ENCODE results near the gene ZNF236. TPM values are rescaled to one million over a fixed set of nuclear protein-coding genes. Genes with fewer than 3 reads are reported as not detected.
A peak's percentile ranks its signal among the peaks of the same experiment; 100 is the strongest.
"Not testable (repeated sequence)": the region's sequence is repeated elsewhere in the genome, so short reads cannot be mapped to it uniquely, and the experiment has no call there.

ZNF236 gene
- total RNA-seq, 1 donor from 2014 or later = 27.4 TPM

DNA sequence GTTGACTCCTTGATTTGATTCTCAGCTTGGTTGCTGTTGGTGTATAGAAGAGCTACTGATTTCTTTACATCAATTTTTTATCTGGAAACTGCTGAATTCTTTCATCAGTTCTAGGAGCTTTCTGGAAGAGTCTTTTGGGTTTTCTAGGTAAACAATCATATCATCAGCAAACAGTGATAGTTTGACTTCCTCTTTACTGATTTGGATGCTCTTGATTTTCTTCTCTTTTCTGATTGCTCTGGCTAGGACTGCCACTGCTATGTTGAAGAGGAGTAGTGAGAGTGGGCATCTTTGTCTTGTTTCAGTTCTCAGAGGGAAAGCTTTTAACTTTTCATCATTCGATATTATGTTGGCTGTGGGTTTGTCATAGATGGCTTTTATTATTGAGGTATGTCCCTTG is 140.5 kb downstream of the ZNF236 start:
- Mint-ChIP-seq H3K4me3 (peak overlapping the region; percentile 45), H3K36me3 (ENCODE audit: low read depth) (peaks cover 55% of the 10 kb centered on the region), H3K27me3 (no peaks in the 10 kb centered on the region), H3K9me3 (no peaks in the 10 kb centered on the region), H3K27ac (no peak overlapping the region), H3K4me1 (no peaks in the 10 kb centered on the region)
- ChIA-PET CTCF (interaction anchor here (0.6 to 9.9 kb wide), 5 partner anchors 20 to 99 kb away, joined by 3 to 94 read pairs (median 5); no protein-coding TSS in a partner anchor), POLR2A (interaction anchor here (0.9 to 5.8 kb wide), 5 partner anchors 10 to 92 kb away, joined by 3 to 104 read pairs (median 4); no protein-coding TSS in a partner anchor)
- TF ChIP-seq, protein P1, sequence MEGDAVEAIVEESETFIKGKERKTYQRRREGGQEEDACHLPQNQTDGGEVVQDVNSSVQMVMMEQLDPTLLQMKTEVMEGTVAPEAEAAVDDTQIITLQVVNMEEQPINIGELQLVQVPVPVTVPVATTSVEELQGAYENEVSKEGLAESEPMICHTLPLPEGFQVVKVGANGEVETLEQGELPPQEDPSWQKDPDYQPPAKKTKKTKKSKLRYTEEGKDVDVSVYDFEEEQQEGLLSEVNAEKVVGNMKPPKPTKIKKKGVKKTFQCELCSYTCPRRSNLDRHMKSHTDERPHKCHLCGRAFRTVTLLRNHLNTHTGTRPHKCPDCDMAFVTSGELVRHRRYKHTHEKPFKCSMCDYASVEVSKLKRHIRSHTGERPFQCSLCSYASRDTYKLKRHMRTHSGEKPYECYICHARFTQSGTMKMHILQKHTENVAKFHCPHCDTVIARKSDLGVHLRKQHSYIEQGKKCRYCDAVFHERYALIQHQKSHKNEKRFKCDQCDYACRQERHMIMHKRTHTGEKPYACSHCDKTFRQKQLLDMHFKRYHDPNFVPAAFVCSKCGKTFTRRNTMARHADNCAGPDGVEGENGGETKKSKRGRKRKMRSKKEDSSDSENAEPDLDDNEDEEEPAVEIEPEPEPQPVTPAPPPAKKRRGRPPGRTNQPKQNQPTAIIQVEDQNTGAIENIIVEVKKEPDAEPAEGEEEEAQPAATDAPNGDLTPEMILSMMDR (IDR thresholded peaks at IDR 0.05) = no peak
- ATAC-seq (ENCODE audit: low read depth) (no peak), DNase-seq (no peak)
- intact Hi-C loops (cut with micrococcal nuclease) = loop anchor here (5.0 kb wide), 1 partner anchor 141 kb away; the partner anchor contains the start of gene ZNF236

DNA sequence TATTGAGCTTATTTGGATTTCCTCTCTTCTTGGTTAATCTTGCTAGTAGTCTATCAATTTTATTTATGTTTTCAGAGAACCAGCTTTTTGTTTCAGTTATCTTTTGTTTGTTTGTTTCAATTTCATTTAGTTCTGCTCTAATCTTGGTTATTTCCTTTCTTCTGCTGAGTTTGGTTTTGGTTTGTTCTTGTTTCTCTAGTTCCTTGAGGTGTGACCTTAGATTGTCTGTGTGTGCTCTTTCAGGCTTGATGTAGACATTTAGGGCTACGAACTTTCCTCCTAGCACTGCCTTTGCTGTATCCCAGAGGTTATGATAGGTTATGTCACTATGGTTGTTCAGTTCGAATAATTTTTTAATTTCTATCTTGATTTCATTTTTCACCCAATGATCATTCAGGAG is 141.6 kb downstream of the ZNF236 start:
- TF ChIP-seq, protein P1 (IDR thresholded peaks at IDR 0.05) = no peak
- ChIA-PET POLR2A (interaction anchor here (0.9 to 5.8 kb wide), 4 partner anchors 11 to 91 kb away, joined by 3 to 104 read pairs (median 4); no protein-coding TSS in a partner anchor), CTCF (interaction anchor here (1.2 to 9.9 kb wide), 3 partner anchors 18 to 138 kb away, joined by 3 to 94 read pairs (median 24); no protein-coding TSS in a partner anchor)
- intact Hi-C loops (cut with micrococcal nuclease) = loop anchor here (5.0 kb wide), 1 partner anchor 142 kb away; the partner anchor contains the start of gene ZNF236
- no peaks in the 10 kb centered on the region for H3K27me3 Mint-ChIP-seq
- no peak overlapping the region for H3K27ac Mint-ChIP-seq
- H3K9me3 Mint-ChIP-seq = no peaks in the 10 kb centered on the region
- H3K4me3 Mint-ChIP-seq = peak overlapping the region; percentile 45
- H3K4me1 Mint-ChIP-seq = no peaks in the 10 kb centered on the region
- no peak for DNase-seq
- no peak for ATAC-seq (ENCODE audit: low read depth)
- peaks cover 53% of the 10 kb centered on the region for H3K36me3 Mint-ChIP-seq (ENCODE audit: low read depth)

DNA sequence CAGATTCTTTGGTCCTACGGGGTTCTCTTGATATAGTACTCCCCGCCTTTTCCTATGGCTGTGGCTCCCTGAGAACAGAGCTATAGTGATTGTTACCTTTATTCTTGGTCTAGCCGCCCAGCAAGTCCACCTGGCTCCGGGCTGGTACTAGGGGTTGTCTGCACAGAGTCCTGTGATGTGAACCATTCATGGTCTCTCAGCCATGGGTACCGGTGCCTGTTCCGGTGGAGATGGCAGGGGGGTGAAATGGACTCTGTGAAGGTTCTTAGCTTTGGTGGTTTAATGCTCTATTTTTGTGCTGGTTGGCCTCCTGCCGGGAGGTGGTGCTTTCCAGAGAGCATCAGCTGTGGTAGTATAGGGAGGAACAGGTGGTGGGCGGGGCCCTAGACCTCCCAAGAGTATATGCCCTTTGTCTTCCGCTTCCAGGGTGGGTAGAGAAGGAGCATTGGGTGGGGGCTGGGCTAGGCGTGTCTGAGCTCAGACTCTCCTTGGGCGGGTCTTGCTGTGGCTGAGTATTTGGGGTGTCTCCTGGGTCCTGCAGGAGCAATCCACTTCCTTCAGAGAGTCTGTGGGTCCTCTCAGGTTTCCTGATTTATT is 143.3 kb downstream of the ZNF236 start:
- H3K4me3 Mint-ChIP-seq, H3K27me3 Mint-ChIP-seq, H3K27ac Mint-ChIP-seq, H3K4me1 Mint-ChIP-seq, H3K9me3 Mint-ChIP-seq: not testable (repeated sequence)
- H3K36me3 Mint-ChIP-seq (ENCODE audit: low read depth) = peaks cover 40% of the 10 kb centered on the region
- CTCF ChIA-PET = interaction anchor here (0.6 to 9.9 kb wide), 6 partner anchors 12 to 44 kb away, joined by 3 to 94 read pairs (median 4); no protein-coding TSS in a partner anchor
- DNase-seq = peak; percentile 68
- ATAC-seq (ENCODE audit: low read depth) = peak; percentile 88
- intact Hi-C loops (cut with micrococcal nuclease) = loop anchor here (1.0 kb wide), 2 partner anchors 18 to 89 kb away; no protein-coding TSS in a partner anchor
- POLR2A ChIA-PET = interaction anchor here (0.7 to 5.8 kb wide), 5 partner anchors 8 to 176 kb away, joined by 3 to 104 read pairs (median 4); no protein-coding TSS in a partner anchor

DNA sequence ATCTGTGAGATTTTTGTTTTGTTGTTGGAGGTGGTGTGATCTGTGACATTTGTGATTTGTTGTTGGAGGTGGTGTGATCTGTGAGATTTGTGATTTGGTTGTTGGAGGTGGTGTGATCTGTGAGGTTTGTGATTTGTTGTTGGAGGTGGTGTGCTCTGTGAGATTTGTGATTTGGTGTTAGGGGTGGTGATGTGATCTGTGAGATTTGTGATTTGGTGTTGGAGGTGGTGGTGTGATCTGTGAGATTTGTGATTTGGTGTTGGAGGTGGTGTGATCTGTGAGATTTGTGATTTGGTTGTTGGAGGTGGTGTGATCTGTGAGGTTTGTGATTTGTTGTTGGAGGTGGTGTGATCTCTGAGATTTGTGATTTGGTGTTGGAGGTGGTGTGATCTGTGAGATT is 144.9 kb downstream of the ZNF236 start:
- H3K4me3 Mint-ChIP-seq; H3K27ac Mint-ChIP-seq; intact Hi-C loops (cut with micrococcal nuclease); H3K27me3 Mint-ChIP-seq; DNase-seq; ATAC-seq (ENCODE audit: low read depth); H3K9me3 Mint-ChIP-seq: not testable (repeated sequence)
- H3K4me1 Mint-ChIP-seq = peaks cover 10% of the 10 kb centered on the region
- CTCF ChIA-PET = interaction anchor here (1.2 kb wide), 1 partner anchor 17 kb away, joined by 3 read pairs; no protein-coding TSS in a partner anchor
- H3K36me3 Mint-ChIP-seq (ENCODE audit: low read depth) = peaks cover 26% of the 10 kb centered on the region
- POLR2A ChIA-PET = interaction anchor here (0.8 to 1.6 kb wide), 3 partner anchors 9 to 13 kb away, joined by 3 to 14 read pairs (median 3); no protein-coding TSS in a partner anchor

DNA sequence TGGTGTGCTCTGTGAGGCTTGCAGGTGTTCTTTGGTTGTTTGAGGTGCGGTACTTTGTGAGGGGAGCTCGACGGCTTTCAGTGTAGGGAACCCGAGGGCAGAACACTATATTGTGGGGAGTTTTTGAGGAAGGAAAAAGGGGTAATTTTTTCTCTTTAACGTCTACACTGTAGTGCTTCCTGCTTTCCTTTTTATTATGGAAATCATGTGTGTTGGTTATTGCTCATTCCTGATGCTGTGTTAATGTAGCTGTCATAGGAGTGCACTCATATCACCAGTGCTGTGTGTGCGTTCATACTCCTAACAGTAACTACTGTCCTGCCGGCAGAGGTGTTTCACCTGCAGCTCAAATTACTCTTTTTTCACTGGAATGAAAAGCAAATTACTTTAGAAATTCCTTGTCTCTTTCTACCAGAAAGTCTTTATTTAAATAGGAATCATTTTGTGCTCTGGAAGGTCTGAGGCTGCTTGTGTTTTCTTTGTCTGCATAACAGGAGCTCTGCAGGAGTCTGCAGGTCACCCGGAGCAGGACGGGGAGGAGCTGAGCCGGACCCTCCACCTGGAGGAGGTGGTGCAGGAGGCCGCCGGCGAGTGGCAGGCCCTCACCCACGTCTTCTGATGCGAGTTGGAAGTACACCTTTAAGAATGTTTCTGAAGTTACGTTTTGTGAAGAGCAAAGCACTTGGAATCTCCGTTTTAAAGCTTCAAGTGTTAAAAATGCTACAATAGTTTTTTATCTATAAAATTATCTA is 145.5 kb downstream of the ZNF236 start:
- no peak overlapping the region for H3K4me3 Mint-ChIP-seq
- H3K9me3 Mint-ChIP-seq = no peaks in the 10 kb centered on the region
- POLR2A ChIA-PET = interaction anchor here (0.8 to 1.6 kb wide), 3 partner anchors 9 to 157 kb away, joined by 3 to 14 read pairs (median 3); no protein-coding TSS in a partner anchor
- peaks cover 21% of the 10 kb centered on the region for H3K36me3 Mint-ChIP-seq (ENCODE audit: low read depth)
- CTCF ChIA-PET = interaction anchor here (0.7 to 1.2 kb wide), 2 partner anchors 15 to 17 kb away, joined by 3 read pairs; no protein-coding TSS in a partner anchor
- ATAC-seq (ENCODE audit: low read depth) (no peak), DNase-seq (no peak)
- no peak overlapping the region for H3K27ac Mint-ChIP-seq
- intact Hi-C loops (cut with micrococcal nuclease) = no loop called here
- no peaks in the 10 kb centered on the region for H3K27me3 Mint-ChIP-seq
- peaks cover 10% of the 10 kb centered on the region for H3K4me1 Mint-ChIP-seq
- TF ChIP-seq, protein P1 (IDR thresholded peaks at IDR 0.05) = no peak

All from activated B cell treated with CpG ODN at 0.5 μM for 24 hours (primary cell).